Ishikawa (cell line): ENCODE data around the gene EPS15.

Experiments
- CEBPB ChIP-seq: IDR thresholded peaks from 2 replicates; pipeline ENCODE4 v1.6.1; 2012
- CREB1 ChIP-seq: IDR thresholded peaks from 2 replicates; pipeline ENCODE4 v1.6.1; 2012; ENCODE audit warnings: low read depth
- EGR1 ChIP-seq: IDR thresholded peaks from 2 replicates; pipeline ENCODE4 v1.6.1; 2012
- EP300 ChIP-seq: IDR thresholded peaks from 2 replicates; pipeline ENCODE4 v1.6.1; 2012; ENCODE audit warnings: borderline replicate concordance
- FOXM1 ChIP-seq: IDR thresholded peaks from 2 replicates; pipeline ENCODE4 v1.6.1; 2012; ENCODE audit warnings: low read depth, borderline replicate concordance
- NFIC ChIP-seq: IDR thresholded peaks from 2 replicates; pipeline ENCODE4 v1.6.1; 2012
- RAD21 ChIP-seq: IDR thresholded peaks from 2 replicates; pipeline ENCODE4 v1.6.1; 2012; ENCODE audit warnings: low read depth
- REST ChIP-seq: IDR thresholded peaks from 2 replicates; pipeline ENCODE4 v1.6.1; 2012; ENCODE audit warnings: low read depth, mild to moderate bottlenecking
- TAF1 ChIP-seq: IDR thresholded peaks from 2 replicates; pipeline ENCODE4 v1.6.1; 2012; ENCODE audit warnings: low read depth, mild to moderate bottlenecking
- TCF12 ChIP-seq: IDR thresholded peaks from 2 replicates; pipeline ENCODE4 v1.6.1; 2012; ENCODE audit warnings: low read depth
- ZBTB7A ChIP-seq: IDR thresholded peaks from 2 replicates; pipeline ENCODE4 v1.6.1; 2012; ENCODE audit warnings: low read depth

GRCh38 chr1:51343624-51344023, 175.4 kb downstream of the EPS15 start:
- TF ChIP-seq TCF12 = no peak
- TF ChIP-seq REST = no peak
- TF ChIP-seq EP300 = no peak
- no peak for TF ChIP-seq FOXM1
- no peak for TF ChIP-seq CEBPB
- no peak for TF ChIP-seq TAF1
- no peak for TF ChIP-seq RAD21
- no peak for TF ChIP-seq CREB1
- no peak for TF ChIP-seq EGR1
- no peak for TF ChIP-seq ZBTB7A
- no peak for TF ChIP-seq NFIC
